ENCODE measurements around the gene HMG20B.
A peak's percentile ranks its signal among the peaks of the same experiment; 100 is the strongest.
"Not testable (repeated sequence)": the region's sequence is repeated elsewhere in the genome, so short reads cannot be mapped to it uniquely, and the experiment has no call there.

Gene HMG20B

GRCh38 chr19:3556978-3557460 is 15.7 kb upstream of the HMG20B start:
- DNase-seq: peak; percentile 47 to 57

DNA sequence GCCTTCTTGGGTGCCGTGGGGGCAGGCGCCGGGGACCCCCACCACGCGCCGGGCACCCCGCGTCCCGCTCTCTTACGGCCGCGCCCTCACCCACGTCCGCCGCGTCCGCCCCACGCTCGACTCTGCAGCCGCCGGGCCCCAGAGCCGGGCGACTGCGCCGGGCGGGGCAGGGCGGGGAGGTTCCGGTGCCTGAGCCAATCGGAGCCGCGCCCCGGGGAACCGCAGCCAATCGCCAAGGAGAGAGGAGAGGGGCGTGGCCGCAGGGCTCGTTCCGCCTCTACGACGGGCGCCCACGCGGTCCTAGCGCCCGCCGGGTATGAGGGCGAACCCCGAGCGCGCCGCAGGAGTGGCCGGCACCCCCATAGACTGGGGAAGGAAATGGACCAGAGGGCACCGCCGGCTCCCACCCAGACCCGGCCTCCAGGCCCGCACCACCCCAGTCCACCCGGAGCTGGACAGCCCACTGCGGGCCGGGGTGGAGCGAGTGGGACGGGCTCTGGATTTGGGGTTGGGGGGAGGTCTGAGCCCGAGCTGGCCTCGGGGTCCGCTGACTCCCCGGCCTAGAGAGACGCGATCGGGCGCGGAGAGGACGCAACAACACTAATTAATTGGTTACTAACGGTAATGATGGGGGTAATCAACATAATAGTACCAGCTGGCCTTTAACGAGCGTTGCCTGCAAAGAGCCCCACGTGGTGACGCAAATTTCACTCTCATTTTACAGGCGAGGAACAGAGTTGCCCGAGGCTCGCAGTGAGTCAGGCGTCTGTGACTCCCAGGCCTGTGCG is 15.1 kb upstream of the HMG20B start, which contains the start of gene MFSD12:
TSS of gene MFSD12 (minus strand) at position 126 of the 788 bp plus-strand sequence. CDS start 183 bp downstream, outside the sequence.
- DNase-seq: peak; percentile 90 to 96

DNA sequence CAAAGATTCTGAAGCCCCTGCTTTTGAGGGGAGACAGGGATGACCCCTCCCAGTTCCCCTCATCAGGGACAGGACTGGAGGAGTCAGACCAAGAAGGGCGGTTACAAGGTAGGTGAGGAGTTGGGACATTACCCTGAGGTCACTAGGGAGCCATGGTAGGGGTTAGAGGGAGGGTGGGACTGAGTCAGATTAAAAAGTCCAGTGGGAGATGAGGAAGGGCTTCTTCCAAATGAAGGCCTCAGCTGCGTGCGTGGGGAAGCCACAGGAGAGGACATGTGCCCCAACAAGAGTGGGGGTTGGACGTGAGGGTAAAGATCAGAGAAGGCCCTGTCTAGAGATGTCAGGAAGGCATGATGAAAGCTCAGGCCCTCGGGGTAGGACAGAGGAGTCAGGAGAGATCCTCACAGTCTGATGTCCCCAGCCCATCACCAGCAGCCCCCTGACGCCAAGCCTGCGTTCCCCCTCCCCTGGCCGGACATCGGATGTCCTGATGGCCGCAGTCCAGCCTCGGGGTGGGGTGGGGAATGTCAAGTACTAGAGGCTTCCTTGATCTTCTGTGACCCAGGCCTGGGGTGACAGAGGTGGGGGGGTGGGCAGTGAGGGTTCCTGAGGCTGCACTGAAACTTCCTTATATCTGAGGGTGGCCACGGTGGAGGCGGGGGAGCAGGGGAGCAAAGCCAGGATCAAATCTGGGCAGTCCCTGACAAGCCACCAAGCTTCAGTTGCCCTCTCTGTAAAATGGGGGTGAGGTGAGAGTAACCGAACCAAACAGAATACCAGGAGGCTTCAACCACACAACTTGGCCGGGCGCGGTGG is 8.8 kb upstream of the HMG20B start:
- DNase-seq: no peak

DNA sequence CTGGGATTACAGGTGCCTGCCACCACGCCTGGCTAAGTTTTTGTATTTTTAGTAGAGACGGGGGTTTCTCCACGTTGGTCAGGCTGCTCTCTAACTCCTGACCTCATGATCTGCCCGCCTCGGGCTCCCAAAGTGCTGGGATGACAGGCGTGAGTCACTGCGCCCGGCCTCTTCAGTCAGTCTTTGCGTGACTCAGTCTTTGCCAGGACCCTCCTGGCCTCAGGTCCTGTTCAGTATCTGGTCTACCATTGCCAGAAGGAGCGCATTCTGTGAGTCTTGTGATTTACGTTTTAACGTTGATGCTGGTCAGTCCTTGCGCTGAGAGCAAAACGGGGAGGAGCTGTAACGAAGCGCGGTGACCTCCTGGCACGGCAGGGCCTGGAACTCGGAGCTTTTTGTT is 7.6 kb upstream of the HMG20B start:
- no peak for DNase-seq

DNA sequence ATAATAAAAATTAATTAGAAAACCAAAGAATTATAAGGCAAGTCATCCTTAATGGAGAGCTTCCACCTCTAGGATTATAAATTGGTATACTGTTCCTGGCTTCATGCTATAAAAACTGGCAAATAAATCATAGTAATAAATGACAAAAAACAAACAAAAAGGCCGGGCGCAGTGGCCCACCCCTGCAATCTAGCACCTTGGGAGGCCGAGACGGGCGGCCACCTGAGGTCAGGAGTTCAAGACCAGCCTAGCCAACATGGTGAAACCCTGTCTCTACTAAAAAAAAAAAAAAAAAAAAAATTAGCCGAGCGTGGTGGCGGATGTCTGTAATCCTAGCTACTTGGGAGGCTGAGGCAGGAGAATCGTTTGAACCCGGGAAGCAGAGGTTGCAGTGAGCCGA is 2.7 kb upstream of the HMG20B start:
- DNase-seq: not testable (repeated sequence)

GRCh38 chr19:3570606-3571011 is 2.1 kb upstream of the HMG20B start:
- no peak for DNase-seq

- DNase-seq: peak; percentile 99 to 100
Observed at GRCh38 chr19:3572132-3572854, 451 bp upstream of the HMG20B start.

GRCh38 chr19:3573162-3573857 is 566 bp downstream of the HMG20B start:
- DNase-seq: no peak

GRCh38 chr19:3573858-3574637 is 1.3 kb downstream of the HMG20B start:
- DNase-seq: peak; percentile 88 to 91

DNA sequence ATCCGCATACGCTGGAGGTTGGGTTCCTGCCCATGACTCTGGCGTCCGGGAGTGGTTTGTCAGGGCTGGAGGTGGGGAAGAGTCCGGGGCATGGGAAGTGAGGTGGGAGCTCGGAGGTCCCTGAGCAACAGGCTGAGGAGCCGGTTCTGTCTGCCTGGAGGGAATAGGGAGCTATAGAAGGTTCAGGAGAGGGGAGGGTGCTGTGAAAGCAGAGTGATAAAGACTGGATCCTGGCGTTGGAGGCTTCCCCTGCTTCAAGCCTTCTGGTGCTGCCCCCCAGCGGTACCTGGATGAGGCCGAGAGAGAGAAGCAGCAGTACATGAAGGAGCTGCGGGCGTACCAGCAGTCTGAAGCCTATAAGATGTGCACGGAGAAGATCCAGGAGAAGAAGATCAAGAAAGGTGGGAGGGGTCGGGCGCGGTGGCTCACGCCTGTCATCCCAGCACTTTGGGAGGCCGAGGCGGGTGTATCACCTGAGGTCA is 2.6 kb downstream of the HMG20B start:
- peak in 1 of 2 donors; percentile 38 for DNase-seq

DNA sequence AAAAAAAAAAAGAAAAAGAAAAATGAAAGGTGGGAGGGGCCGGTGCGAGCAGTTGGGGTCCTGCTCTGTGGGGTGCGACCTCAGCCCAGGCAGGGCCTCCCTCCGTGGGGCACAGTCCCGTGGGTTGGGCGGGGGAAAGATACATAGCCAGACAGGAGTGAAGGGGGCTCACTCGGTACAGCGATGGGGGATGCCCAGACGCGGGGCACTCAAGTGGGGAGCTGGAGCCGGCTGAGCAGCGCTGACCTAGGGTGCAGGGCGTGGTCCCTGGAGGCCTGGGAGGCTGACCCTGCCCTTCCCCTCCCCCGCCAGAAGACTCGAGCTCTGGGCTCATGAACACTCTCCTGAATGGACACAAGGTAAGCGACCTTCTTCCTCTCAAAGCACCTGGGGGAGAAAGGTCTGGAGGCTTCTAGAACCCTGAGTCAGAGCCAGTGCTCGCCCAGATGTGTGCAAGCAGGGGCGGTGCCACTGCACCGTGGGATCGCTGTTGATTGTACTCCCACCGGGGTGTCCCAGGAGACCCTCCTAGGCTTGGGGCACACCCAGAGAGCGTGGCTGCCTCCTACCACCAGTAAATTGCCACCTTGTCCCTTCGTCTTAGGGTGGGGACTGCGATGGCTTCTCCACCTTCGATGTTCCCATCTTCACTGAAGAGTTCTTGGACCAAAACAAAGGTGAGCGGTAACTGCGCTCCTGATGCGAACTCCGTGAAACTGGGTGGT is 3.4 kb downstream of the HMG20B start:
- no peak for DNase-seq

- no peak for DNase-seq
Observed at GRCh38 chr19:3576696-3577443, 4.1 kb downstream of the HMG20B start.

GRCh38 chr19:3577723-3578344 is 5.1 kb downstream of the HMG20B start:
- no peak for DNase-seq

- no peak for DNase-seq
Observed at GRCh38 chr19:3578390-3578789, 5.6 kb downstream of the HMG20B start.

DNA sequence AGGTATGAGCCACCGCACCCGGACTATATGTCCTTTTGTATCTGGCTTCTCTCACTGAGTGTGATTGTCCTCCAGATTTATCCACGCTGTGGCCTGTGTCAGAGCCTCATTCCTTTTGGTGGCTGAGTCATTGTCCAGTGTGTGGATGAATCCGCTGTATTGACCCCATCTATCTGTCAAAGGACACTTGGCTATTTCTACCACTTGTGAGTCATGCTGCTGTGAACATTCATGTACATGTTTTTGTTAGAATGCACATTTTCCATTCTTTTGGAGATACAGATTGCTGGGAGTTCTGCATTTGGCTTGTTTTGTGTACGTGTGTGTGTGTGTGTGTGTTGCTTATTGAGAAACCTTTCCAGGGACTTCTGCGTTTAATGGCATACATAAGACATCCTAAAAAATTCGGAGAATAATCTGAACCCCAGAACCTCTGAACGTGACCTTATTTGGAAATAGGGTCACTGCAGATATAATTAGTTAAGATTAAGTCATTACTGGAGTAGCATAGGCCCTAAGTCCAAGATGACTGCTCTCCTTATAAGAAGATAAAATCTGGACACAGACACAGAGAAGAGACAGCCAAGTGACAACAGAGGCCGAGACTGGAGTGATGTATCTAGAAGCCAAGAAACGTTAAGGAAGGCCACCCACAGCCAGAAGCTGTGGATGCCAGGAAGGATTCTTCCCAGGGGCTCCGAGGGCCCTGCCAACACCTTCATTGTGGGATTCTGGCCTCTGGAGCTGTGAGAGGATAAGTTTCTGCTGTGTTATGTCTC is 7.6 kb downstream of the HMG20B start:
- no peak for DNase-seq

DNA sequence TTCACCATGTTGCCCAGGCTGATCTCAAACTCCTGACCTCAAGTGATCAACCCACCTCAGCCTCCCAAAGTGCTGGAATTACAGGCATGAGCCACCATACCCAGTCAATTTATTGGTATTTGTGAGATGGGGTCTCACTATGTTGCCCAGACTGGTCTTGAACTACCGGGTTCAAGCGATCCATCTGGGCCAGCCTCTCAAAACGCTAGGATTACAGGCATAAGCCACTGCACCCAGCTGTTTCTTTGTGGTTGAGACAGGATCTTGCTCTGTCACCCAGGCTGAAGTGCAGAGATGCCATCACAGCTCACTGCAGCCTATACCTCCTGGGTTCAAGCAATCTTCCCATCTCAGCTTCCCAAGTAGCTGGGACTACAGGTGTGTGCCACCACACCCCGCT is 9.0 kb downstream of the HMG20B start:
- DNase-seq: not testable (repeated sequence)

- DNase-seq: not testable (repeated sequence)
Observed at GRCh38 chr19:3584036-3584802, 11.5 kb downstream of the HMG20B start.

All from CD4-positive, alpha-beta T cell treated with Interferon alpha-2 for 1 hour (primary cell).